NK-92 (cell line): Measurements from ENCODE around the gene RPAIN.
"Not testable (repeated sequence)": the region's sequence is repeated elsewhere in the genome, so short reads cannot be mapped to it uniquely, and the experiment has no call there.

Experiments
- DNase-seq: peaks from one replicate; lab custom pipeline; 2025; ENCODE audit not compliant: unreplicated experiment; lab: John Stamatoyannopoulos, UW

The RPAIN gene

DNA sequence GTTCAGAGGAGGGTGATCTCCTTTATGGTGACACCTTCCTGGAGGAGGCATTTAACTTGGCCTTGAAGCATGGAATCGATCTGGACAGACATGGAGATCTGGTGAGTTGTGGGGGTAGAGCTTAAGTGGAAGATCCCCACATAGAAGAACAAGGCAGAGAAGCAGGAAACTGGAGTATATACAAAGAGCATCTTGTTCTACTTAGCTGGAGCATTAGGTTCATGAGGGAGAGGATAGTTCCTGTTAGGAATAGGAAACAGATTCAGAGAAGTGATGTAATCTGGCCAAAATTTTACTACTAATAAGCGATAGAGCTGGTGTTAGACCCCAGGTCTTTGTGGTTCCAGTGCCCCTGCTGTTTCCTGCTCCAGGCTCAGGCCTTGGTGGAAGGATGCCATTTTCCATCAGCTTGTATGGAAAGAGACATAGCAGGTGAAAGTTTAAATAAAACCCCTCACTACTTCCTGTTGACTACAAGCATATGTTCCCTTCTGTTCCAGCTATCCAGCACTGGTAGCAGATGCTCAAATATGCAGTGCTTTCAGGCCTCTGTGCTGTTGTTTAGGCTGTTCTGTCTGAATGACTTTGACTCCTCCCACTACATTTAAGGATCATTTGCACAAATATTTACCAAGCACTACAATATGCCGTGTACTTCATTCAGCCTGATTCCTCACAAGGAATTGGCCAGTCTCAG lies 9.4 kb downstream of the RPAIN start:
- DNase-seq = no peak

DNA sequence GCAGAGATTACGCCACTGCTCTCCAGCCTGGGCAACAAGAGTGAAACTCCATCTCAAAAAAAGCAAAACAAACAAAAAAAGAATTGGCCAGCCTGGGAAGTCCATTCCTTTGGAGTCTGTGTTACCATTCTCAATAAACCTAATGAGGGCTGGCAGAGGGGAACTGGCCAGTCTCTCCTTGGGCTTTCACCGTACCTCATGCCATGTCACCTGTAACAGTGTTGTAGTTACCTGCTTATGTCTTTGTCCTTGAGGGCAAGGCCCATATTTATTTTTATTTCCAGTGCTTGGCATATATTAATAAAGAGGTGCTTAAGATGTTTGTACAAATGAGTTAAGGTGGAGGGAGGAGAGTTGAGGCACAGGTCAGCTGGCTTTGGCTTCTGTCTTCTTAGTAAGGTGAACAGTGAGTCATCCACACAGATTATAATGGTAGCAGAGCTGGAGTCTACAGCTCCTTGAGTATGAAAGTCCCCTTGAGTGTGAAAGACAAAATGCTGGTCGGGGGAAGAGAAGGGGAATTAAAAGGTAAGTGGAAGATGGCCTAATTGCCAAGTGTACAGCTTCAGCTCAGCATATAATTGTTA lies 10.5 kb downstream of the RPAIN start:
- DNase-seq = no peak

DNA sequence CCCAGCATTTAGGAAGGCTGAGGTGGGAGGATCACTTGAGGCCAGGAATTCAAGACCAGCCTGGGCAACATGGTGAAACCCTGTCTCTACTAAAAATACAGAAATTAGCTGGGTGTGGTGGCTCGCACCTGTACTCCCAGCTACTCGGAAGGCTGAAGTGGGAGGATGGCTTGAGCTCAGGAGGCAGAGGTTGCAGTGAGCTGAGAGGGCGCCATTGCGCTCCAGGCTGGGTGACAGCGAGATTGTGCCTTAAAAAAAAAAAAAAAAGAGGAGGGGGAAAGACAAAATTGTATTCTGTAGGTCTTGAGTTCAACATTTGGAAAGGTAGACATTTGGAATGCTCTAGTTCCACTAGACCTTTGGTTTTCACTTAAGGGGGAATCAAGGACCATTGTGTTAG lies 11.3 kb downstream of the RPAIN start:
- not testable (repeated sequence) for DNase-seq

DNA sequence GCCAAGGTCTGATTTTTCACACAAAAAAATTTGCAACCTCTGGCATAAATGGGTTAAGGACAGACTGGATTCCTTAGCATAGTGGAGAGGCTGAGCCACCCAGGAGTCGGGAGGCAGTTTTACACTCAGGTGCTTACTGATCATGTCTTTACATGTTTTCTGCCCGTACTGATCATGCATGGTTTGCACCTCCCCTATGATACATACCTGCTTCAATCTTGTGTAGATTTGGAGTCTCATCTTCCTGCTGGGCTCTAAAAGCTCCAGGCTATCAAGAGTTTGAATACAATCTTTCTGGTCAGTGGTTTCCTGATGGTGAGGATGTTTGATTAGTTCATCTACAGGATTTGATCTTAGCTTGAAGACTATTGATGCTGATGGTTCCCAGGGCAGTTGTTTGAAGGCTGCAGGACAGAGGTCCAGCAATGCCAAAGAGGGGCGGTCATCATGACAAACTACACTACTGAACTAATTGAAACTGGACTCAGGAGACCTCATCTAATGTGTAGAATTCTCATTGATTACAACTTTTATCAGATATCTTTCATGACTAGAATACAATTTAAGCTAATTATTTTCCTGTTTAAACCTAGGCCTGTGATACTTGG lies 12.1 kb downstream of the RPAIN start:
- no peak for DNase-seq

DNA sequence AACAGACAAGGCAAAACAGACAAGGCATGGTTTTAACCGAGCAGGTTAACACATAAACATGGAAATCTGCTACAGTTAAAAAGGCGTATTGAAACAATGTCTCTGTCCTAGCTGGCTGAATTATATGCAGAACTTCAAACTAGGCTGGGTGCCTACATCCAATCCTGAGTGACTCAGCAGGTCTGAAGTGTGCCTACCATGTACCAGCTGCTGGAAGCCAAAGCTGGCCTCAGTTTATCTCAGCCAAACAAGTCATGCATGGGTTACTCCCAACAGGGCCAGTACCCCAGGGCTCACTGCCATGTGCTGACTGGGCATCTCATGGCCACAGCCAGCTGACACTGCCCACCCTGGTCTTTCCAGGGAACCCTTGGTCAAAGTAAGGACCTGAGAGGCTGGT lies 15.0 kb downstream of the RPAIN start:
- no peak for DNase-seq

DNA sequence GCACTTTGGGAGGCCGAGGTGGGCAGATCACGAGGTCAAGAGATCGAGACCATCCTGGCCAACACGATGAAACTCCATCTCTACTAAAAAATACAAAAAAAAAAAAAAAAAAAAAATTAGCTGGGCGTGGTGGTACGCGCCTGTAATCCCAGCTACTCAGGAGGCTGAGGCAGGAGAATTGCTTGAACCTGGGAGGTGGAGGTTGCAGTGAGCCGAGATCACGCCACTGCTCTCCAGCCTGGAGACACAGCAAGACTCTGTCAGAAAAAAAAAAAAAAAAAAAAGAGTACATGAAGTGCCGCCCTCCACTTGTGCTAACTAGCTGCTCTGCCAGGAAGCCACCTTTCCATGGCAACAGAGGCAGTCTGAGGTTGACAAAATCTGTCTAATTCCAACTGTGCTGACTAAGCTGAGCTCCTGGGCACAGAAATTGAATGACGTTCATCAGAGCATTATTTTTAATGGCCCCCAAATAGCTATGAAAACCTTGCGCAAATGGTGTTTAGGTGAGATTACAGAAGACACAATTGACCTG lies 15.9 kb downstream of the RPAIN start:
- not testable (repeated sequence) for DNase-seq

DNA sequence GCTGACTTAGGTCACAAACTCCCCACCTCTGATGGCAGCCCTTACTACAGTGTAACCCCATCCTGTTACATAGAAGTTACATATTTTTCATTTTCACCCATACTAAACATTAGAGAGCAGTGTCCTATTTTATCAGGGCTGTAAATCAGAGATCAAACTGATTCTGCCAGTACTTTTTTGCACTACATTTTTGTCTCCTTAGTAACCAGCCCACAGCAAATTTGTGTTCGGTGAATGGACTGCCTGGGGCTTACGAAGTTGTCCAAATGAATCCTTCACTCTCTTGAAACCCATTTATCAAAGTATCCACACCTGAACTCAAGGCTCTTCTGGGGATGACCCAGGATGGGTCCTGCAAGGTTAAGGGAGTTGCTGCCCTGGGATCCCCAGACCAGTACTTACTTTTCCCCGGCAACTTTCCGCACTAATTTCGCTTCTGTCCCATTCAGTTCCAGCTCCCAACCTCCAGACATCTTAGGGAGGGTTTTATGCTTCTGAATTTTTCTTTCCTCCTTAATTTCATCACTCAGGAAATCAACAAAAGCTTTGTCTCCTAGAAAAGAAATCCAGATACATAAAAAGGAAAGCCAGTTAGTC lies 17.8 kb downstream of the RPAIN start:
- DNase-seq = no peak

DNA sequence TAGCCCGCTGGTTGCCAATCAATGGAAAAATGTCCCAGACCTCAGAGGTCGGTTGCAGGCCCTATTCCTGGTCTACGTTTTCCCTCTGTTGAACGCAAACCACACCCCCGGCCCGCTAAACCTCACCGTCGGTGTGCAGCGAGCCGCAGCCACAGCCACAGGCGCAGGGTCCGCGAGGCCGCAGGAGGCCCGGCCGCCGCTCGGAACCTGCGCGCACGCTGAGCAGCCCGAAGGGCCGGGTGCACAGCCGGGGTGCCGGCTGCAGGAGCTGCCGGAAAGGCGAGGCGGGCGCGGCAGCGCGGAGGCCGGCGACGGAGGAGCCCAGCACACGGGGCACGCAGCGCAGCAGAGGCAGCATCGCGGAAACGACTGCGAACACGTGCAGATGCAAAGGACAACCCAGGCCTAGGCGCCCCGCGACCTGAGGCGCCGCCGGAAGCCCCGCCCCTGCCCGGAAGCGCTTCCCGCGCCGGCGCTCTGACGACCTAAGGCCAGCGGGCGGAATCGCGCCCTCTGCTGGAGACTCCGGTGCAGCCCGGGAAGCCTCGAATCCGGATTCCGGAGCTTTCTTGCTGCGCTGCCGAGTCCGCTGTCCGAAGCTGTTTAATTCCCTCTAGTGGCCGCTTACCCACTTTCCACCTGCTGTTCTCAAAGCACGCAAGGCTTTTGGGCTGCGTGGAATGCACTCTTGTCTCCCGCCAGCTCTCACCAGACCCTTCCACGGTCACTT lies 18.9 kb downstream of the RPAIN start, which contains the start of gene C1QBP:
Gene C1QBP (minus strand): TSS at position 440 of the 730 bp plus-strand sequence. CDS start 82 bp downstream, at position 358.
- peak; percentile 25 for DNase-seq

DNA sequence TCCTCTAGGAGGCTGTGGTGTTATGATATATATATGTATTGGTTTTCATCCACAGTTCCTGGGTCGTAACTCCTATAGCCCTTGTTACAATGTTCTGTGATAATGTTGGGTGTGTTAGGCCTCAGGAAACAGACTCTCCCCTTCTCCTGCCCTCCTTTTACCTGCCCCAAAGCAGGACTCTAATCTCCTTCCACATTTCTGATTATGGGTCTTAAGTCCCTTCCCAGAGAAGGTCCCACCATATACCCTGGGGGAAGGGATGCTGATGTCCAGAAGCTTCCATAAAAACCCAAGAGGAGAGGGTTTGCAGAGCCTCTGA lies 19.4 kb downstream of the RPAIN start:
- no peak for DNase-seq

DNA sequence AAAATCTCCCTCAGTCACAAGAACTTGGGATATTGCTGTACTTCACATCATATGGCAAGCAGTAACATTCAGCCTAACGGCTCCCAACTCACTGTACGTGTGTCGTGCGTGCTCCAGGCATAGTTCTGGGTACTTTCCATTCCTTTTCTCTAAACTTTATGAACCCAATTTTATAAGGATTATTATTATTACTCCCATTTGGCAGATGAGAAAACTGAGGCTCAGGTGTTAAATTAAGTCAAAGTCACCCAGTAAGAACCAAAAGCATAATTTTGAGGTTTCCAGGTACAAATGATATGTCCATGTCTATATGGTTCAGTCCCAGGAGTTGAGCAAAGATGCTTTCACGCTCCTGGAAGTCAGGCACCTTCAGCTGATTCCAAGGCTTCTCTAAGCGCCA lies 23.7 kb downstream of the RPAIN start:
- DNase-seq = no peak

DNA sequence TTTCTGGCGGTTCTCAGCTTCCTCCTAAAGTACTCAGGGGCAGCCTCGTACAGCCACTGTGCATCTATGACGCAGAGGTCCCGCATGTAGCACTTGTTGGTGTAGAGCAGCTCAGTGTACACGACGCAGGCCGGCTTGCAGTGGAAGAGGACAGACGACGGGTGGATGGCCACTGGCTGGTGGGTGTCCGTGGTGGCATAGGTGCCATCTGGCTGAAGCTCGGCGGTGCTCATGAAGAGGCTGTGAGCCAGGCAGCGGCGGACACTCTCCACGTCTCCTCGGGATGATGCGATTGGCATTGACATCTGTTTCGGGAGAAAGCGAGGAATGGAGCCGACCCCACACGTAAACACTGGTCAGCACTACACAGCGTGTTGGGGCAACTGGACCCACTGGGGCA lies 24.2 kb downstream of the RPAIN start:
- DNase-seq = no peak

DNA sequence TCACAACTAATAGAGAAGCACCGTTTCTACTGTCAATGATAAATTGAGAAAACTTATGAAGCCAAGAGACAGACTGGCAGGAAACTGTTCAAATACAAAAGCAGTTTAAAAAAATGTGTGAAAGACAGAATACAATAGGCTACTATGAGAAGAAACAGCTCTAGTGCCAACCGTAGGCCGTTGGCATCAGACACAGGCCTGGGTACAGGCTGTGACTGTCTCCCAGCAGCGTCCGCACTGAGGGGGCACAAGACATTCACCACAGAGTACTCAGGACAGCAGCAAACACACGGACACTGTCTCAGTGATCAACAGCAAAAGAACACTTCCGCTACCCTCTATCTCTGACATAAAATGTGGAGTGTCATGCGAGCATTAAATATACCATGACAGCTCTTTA lies 26.8 kb downstream of the RPAIN start:
- no peak for DNase-seq

DNA sequence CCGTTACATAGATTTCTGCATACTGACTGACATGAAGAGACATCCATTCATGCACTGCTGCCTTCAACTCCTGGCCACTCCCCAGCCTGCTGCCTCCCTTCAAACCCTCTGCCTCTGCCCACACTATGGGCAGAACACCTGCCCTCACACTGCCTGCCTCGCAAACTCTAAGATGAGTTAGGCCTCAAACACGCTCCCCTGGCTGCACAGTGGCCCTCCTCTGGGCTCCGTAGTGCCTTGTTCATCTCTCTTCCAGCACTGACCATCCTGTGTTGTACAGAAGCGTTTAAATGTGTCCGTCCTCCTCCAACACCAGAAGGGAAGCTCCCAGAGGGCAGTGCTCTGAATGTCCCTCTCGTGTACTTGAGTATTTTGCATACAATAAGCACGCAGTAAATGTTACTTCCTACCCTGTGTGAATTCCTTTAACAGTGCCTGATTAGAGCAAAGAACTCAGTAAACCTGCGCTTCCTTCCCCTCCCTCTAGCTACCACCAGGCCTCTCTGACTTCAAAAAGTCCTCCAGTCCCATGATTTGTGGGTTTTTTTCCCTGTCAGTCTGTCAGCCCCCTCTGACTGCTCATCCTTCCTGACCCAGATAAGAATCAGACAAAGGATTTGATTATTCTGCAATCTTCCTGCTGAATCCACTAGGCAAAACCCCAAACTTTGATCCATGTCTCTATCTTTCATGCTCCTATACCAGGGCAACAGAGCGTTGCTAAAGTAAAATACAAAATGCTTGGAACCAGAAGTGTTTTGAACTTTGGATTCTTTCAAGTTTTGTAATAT lies 44.9 kb downstream of the RPAIN start:
- DNase-seq = no peak

DNA sequence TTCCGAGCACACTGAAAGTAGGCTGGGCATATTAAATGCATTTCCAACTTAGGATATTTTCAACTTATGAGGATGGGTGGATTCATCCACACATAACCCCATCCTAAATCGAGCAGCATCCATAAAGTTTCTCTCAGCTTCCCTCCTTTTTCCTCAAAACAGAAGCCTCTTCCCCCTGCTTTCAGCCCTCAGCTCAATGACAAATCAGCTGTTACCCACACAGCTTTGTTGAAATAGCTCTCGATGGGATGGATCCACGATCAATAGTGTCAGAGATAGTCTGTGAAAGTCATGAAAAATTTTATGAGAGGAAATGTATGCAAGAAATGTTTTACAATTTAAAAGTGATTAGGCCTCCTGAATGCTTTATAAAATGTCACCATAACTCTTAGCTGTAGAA lies 46.3 kb downstream of the RPAIN start:
- no peak for DNase-seq

DNA sequence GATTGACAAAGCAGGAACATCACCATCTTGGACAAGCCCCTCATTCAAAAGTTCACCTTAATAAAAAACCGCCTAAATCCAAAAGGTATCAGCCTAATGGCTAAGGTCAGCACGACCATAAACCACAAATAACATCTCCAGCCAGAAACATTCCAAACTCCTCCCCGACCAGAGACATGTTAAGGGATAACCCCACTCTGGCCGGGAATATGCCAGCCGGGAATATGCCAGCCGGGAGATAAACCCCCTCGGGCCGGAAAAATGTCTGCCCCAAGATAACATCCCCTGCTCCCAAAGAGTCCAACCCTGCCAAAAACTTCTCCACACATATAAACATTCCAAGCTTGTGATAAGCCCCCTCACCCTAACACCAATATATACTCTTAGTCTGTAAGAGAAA lies 47.4 kb downstream of the RPAIN start:
- no peak for DNase-seq

DNA sequence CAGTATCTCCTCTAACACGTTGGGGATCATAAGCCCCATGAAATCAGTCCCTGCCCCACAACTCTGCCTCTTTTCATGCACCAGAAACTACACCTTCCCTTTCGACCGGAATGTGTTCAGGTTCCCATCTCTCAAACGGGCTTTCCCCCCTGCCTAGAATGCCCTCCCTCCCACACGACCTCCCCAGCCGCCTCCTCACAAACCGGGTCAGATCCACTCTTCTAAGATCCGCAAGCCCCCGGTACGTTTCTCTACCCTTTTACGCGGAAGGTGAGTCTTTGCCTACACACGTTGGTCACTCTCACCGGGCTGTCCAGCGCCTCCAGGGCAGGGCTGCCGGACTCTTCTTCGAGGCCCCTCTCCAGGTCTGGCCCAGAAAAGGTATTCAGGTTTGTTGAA lies 48.1 kb downstream of the RPAIN start:
- DNase-seq = no peak

DNA sequence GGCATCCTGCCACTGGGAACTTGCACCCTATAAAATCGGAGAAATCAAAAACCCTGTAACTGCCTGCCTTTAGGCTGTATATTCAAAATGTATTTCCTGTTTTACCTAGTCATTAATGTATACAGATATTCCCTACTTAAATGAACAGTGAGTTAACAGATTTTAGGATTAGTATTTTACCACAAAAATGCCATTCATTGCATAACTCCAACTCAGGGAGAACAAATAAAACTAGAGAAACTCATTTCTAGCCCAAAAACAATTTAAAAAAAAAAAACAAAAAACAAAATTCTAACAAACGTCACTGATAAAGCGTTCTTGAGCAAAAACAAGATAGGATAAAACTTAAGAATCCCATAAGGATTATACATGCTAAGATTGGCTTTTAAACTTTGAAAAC lies 52.5 kb downstream of the RPAIN start:
- no peak for DNase-seq

DNA sequence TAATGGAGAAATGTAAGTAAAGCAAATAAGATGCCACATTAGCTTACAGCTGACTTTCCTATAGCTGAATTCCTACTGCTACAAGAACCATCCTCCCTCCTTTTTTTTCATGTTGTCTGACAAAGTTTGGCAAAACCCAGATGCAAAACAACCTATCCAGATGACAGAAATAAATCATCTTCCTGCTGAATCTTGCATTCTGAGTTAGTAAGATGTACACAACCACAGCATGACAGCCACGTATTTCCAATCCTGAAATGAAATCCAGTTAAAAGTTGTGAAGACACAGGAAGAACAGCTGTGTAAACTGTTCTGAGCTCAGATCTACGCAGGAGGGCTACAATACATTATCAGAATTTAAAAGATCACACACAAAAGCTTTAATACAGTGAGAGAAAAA lies 53.9 kb downstream of the RPAIN start:
- DNase-seq = no peak

DNA sequence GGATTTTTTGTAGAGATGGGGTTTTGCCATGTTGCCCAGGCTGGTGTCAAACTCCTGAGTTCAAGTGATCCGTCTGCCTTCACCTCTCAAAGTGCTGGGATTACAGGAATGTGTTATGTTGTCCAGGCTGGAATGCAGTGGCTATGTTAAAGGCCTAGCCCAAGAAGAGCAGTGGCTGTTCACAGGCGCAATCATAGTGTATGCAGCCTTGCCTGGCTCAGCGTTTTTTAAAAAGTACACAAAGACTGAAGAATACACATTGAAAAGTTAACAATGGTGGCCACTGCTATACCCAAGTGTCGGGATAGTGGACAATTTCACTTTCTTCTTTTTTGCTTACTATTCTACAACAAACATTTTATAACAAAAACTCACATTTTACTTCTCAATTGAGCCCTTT lies 59.0 kb downstream of the RPAIN start:
- no peak for DNase-seq

DNA sequence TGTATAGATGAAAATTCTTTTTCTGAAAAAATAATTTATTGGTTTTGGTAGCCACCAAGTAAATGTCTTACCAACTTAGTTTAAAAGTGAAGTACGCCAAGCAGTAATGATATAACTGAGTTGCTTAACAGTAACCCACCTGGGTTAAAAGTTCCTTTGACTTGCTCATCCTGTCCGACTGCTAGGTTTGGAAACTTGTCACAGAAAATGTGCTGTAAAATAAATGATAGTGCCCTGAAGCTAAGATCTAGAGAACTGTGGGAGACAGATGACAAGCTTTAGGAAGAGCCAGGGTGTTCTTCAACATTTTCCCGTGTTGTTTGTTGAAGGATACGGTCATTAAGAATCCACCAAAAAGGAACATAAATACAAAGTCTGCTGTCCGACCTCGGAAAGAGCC lies 61.0 kb downstream of the RPAIN start:
- no peak for DNase-seq

DNA sequence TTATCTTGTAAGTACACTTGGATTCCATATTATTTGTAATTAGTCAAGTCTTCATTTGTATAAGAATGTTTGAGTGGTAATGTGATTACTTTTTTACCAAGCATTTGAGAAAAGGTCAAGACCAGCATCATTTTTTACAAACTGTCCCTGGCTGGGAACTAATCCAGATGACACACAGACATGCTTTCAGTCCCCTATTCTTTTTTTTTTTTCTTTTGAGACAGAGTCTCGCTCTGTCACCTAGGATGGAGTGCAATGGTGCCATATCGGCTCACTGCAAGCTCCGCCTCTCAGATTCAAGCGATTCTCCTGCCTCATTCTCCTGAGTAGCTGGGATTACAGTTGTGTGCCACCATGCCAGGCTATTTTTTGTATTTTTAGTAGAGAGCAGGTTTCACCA lies 61.5 kb downstream of the RPAIN start:
- no peak for DNase-seq
